Transverse colon (tissue), 4 donors: ENCODE data around the gene DCAF11.
"Not testable (repeated sequence)": the region's sequence is repeated elsewhere in the genome, so short reads cannot be mapped to it uniquely, and the experiment has no call there.

Experiments used
- POLR2A ChIP-seq: fragments of 450-650 bp; IDR thresholded peaks from one replicate; pipeline ENCODE4 v1.6.1; 2016; ENCODE audit warnings: antibody characterized with exemption, mild to moderate bottlenecking, moderate library complexity
- POLR2AphosphoS5 ChIP-seq, 3 donors: sonication (generic); formaldehyde crosslinking; IDR thresholded peaks; one replicate each; pipeline ENCODE4 v1.6.1; 2016; ENCODE audit warnings: antibody characterized with exemption in 3 of 3
- TF ChIP-seq, protein P1 (sequence below), 5 experiments: fragments of 200-600 bp in 3 of 5; fragments of 450-650 bp in 2 of 5; sonication (generic) in 3 of 5; IDR thresholded peaks; 1 replicate in 2 of 5; 2 replicates in 3 of 5; pipeline ENCODE4 v1.5.1; 2016 to 2017; ENCODE audit warnings: antibody characterized with exemption in 5 of 5, inconsistent platforms in 3 of 5, mild to moderate bottlenecking in 2 of 5, moderate library complexity in 1 of 5

DNA sequence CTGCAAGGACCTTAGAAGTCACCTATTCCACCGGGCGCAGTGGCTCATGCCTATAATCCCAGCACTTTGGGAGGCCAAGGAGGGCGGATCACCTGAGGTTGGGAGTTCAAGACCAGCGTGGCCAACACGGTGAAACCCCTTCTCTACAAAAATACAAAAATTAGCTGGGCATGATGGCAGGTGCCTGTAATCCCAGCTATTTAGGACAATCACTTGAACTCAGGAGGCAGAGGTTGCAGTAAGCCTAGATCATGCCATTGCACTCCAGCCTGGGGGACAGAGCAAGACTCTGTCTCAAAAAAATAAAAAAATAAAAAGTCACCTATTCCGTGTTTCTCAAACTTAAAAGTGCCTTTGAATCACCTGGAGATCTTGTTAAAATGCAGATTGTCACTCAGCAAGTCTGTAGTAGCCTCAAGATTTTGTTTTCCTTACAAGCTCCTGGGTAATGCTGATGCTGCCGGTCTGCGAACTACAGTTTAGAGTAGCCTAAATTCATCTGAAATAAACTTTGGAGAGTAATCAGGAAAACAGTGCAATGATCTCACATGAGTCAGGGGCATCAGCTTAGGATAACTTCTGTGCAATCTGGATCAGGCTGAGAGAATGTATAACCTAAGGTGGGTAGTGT is 8.9 kb upstream of the DCAF11 start:
- TF ChIP-seq, protein P1, sequence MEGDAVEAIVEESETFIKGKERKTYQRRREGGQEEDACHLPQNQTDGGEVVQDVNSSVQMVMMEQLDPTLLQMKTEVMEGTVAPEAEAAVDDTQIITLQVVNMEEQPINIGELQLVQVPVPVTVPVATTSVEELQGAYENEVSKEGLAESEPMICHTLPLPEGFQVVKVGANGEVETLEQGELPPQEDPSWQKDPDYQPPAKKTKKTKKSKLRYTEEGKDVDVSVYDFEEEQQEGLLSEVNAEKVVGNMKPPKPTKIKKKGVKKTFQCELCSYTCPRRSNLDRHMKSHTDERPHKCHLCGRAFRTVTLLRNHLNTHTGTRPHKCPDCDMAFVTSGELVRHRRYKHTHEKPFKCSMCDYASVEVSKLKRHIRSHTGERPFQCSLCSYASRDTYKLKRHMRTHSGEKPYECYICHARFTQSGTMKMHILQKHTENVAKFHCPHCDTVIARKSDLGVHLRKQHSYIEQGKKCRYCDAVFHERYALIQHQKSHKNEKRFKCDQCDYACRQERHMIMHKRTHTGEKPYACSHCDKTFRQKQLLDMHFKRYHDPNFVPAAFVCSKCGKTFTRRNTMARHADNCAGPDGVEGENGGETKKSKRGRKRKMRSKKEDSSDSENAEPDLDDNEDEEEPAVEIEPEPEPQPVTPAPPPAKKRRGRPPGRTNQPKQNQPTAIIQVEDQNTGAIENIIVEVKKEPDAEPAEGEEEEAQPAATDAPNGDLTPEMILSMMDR (IDR thresholded peaks at IDR 0.05) = not testable (repeated sequence)
- not testable (repeated sequence) for TF ChIP-seq POLR2AphosphoS5 (IDR thresholded peaks at IDR 0.05); POLR2A
